Gastroesophageal sphincter (tissue), 4 donors: ENCODE measurements around the gene CACNA1C. TPM values are rescaled to one million over a fixed set of nuclear protein-coding genes. Genes with fewer than 3 reads are reported as not detected.
"Not testable (repeated sequence)": the region's sequence is repeated elsewhere in the genome, so short reads cannot be mapped to it uniquely, and the experiment has no call there.

ENCODE experiments used
- ATAC-seq: fragments of 150-250 bp; one replicate; pipeline ENCODE4 v1.9.1; 2016; ENCODE audit warnings: mild to moderate bottlenecking, moderate library complexity
- H3K27ac ChIP-seq, 4 donors: fragments of 200-600 bp; sonication (generic) in 3 of 4; 1 replicate in 3 of 4; 2 replicates in 1 of 4; pipeline ENCODE4 v1.5.1; 2016 to 2019
- H3K27me3 ChIP-seq: fragments of 200-600 bp; sonication (generic); one replicate; pipeline ENCODE4 v1.5.1; 2019
- H3K36me3 ChIP-seq, 2 donors: fragments of 200-600 bp; sonication (generic); one replicate each; pipeline ENCODE4 v1.5.1; 2019; ENCODE audit warnings: control low read depth in 1 of 2
- H3K4me1 ChIP-seq, 3 donors: fragments of 200-600 bp; sonication (generic); 1 replicate in 2 of 3; 2 replicates in 1 of 3; pipeline ENCODE4 v1.5.1; 2016 to 2019; ENCODE audit warnings: control low read depth in 2 of 3
- H3K4me3 ChIP-seq, 2 donors: fragments of 200-600 bp; sonication (generic); one replicate each; pipeline ENCODE4 v1.5.1; 2019; ENCODE audit warnings: mild to moderate bottlenecking in 1 of 2, moderate library complexity in 1 of 2
- H3K9me3 ChIP-seq, 3 donors: fragments of 200-600 bp; sonication (generic); one replicate each; pipeline ENCODE4 v1.5.1; 2017 to 2019; ENCODE audit warnings: control low read depth in 2 of 3
- EP300 ChIP-seq: sonication (generic); formaldehyde crosslinking; IDR thresholded peaks from one replicate; pipeline ENCODE4 v1.6.1; 2017; ENCODE audit warnings: antibody characterized with exemption, mild to moderate bottlenecking
- POLR2A ChIP-seq, 2 donors: fragments of 450-650 bp; IDR thresholded peaks; one replicate each; pipeline ENCODE4 v1.6.1; 2017; ENCODE audit warnings: antibody characterized with exemption in 2 of 2, mild to moderate bottlenecking in 2 of 2, moderate library complexity in 1 of 2
- POLR2AphosphoS5 ChIP-seq: sonication (generic); formaldehyde crosslinking; IDR thresholded peaks from one replicate; pipeline ENCODE4 v1.6.1; 2017; ENCODE audit warnings: antibody characterized with exemption
- WGBS, 2 donors: methylation state at CpG; one replicate each; pipeline ENCODE4 v1.1.5; 2018; ENCODE audit warnings: low coverage in 1 of 2; 5-methylcytosine and 5-hydroxymethylcytosine counted together
- total RNA-seq, 4 donors: library from RNA; depleted of rRNA; stranded (reverse); fragments of >200 nt; gene quantifications; one replicate each; pipeline ENCODE4 v1.1.0, GENCODE V29; 2016
- TF ChIP-seq, protein P1 (sequence below), 4 experiments: fragments of 200-600 bp in 2 of 4; fragments of 450-650 bp in 2 of 4; sonication (generic) in 1 of 4; IDR thresholded peaks; one replicate each; pipeline ENCODE4 v1.5.1; 2017 to 2019; ENCODE audit warnings: antibody characterized with exemption in 4 of 4, mild to moderate bottlenecking in 2 of 4, moderate library complexity in 2 of 4

Gene CACNA1C
- total RNA-seq, 4 donors from 2014 or later, result 22.9 to 96.2 (median 41.4) TPM

DNA sequence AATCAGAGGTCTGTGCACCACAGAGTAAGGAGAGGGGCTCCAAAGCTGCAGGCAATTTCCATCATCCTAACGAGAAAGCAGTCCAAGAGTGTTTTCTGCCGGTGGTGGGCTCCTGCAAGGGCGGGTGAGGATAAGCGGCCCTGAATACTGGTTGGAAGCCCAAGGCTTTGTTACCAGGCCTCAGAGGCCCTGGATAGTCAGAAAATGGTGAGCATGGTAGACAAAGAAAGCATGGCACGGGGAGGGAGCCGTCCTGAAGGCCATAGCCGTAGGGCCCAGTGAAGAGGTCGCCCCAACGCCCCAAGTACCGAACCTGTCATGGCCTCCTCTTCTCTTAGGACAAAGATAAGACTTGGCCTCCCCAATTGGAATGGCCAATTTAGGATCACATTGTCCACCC is 435.3 kb downstream of the CACNA1C start:
- H3K4me3 ChIP-seq, result no peak overlapping the region
- peaks cover 0 to 48% of the 10 kb centered on the region in 2 donors for H3K36me3 ChIP-seq
- peaks cover 0 to 13% (median 0%) of the 10 kb centered on the region in 3 donors for H3K4me1 ChIP-seq
- TF ChIP-seq POLR2AphosphoS5, result no peak
- TF ChIP-seq, protein P1, sequence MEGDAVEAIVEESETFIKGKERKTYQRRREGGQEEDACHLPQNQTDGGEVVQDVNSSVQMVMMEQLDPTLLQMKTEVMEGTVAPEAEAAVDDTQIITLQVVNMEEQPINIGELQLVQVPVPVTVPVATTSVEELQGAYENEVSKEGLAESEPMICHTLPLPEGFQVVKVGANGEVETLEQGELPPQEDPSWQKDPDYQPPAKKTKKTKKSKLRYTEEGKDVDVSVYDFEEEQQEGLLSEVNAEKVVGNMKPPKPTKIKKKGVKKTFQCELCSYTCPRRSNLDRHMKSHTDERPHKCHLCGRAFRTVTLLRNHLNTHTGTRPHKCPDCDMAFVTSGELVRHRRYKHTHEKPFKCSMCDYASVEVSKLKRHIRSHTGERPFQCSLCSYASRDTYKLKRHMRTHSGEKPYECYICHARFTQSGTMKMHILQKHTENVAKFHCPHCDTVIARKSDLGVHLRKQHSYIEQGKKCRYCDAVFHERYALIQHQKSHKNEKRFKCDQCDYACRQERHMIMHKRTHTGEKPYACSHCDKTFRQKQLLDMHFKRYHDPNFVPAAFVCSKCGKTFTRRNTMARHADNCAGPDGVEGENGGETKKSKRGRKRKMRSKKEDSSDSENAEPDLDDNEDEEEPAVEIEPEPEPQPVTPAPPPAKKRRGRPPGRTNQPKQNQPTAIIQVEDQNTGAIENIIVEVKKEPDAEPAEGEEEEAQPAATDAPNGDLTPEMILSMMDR (IDR thresholded peaks at IDR 0.05), result no peak
- no peak for TF ChIP-seq POLR2A (IDR thresholded peaks at IDR 0.05)
- no peak for TF ChIP-seq EP300
- H3K9me3 ChIP-seq, result no peaks in the 10 kb centered on the region
- H3K27ac ChIP-seq, result no peak overlapping the region
- ATAC-seq, result no peak
- H3K27me3 ChIP-seq, result no peaks in the 10 kb centered on the region
- 86 to 92% methylated on average over 5 to 6 of the region's 10 CpGs for WGBS, 2 donors

DNA sequence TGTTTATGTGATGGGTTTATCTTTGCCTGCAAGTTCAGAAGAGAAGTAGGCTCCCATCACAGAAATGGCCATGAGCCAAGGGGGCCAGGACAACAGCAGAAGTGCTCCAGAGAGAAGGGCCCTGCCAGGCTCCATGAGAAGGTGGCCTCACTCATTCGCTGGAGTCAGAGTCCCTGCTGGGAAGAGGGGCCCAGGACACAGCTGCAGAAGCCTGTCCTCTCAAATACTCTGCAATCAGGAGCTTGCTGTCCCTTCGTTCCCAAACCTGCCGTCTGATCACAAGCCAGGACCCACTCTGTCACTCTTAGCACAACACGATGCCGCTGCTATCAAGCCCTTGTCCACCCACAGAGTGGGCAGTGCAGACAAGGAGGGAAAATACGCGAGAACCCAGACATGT is 435.8 kb downstream of the CACNA1C start:
- Histone ChIP-seq H3K27me3 (no peaks in the 10 kb centered on the region), H3K4me3 (no peak overlapping the region), H3K36me3 (peaks cover 0 to 51% of the 10 kb centered on the region in 2 donors), H3K4me1 (peaks cover 0 to 18% (median 0%) of the 10 kb centered on the region in 3 donors), H3K27ac (no peak overlapping the region), H3K9me3 (no peaks in the 10 kb centered on the region)
- ATAC-seq, result no peak
- TF ChIP-seq EP300, result no peak
- TF ChIP-seq, protein P1 (IDR thresholded peaks at IDR 0.05), result no peak
- no peak for TF ChIP-seq POLR2A (IDR thresholded peaks at IDR 0.05)
- no peak for TF ChIP-seq POLR2AphosphoS5
- 100% methylated on average over 5 of the region's 7 CpGs; no CpG with 5 or more reads in 1 of the 2 donors for WGBS, 2 donors

DNA sequence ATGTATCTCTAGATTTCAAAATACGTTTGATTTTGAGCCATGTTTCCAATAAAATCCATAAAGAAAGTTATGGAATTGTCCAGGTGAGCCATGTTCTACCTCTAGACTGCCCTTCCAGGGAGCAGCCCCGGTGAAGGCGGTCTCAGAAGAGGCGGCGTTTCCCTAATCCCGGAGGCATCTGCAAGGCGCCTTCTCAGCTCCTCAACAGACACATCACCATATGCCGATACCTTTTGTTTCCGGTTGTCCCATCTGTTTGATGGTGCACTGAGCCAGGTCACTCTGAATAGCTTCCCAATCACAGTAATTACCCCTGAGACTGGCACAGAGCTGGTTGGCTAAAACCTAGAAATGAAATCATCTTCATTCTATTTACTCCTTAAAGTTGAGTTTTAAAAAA is 436.5 kb downstream of the CACNA1C start:
- no peak for ATAC-seq
- no peak overlapping the region for H3K4me3 ChIP-seq
- 87 to 89% methylated on average over 9 of the region's 9 CpGs for WGBS, 2 donors
- no peaks in the 10 kb centered on the region for H3K27me3 ChIP-seq
- H3K36me3 ChIP-seq, result peaks cover 0 to 51% of the 10 kb centered on the region in 2 donors
- TF ChIP-seq, protein P1 (IDR thresholded peaks at IDR 0.05), result no peak
- no peak for TF ChIP-seq POLR2A (IDR thresholded peaks at IDR 0.05)
- no peak for TF ChIP-seq POLR2AphosphoS5
- TF ChIP-seq EP300, result no peak
- H3K9me3 ChIP-seq, result no peaks in the 10 kb centered on the region
- H3K4me1 ChIP-seq, result peaks cover 0 to 24% (median 5%) of the 10 kb centered on the region in 3 donors
- H3K27ac ChIP-seq, result no peak overlapping the region

DNA sequence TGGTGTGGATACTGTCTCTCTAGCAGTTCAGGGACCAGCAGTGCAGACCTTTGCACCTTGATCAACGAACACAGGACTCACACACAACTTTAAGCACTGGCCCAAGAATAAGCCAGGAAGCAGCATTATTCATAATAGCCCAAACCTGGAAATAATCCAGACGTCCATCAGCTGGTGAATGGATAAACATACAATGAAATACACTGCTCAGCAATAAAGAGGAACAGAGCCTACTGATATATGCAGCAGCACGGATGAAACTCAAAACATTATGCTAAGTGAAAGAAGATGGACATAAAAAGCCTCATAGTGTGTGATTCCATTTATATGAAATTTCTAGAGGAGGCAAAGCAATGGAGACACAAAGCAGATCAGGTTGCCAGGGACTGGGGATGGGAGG is 438.0 kb downstream of the CACNA1C start:
- ATAC-seq, result no peak
- no peaks in the 10 kb centered on the region for H3K27me3 ChIP-seq
- peaks cover 0 to 40% (median 7%) of the 10 kb centered on the region in 3 donors for H3K4me1 ChIP-seq
- H3K9me3 ChIP-seq, result no peaks in the 10 kb centered on the region
- H3K27ac ChIP-seq, result no peak overlapping the region
- H3K4me3 ChIP-seq, result no peak overlapping the region
- 0 to 11% methylated on average over 2 to 3 of the region's 3 CpGs for WGBS, 2 donors
- peaks cover 0 to 52% of the 10 kb centered on the region in 2 donors for H3K36me3 ChIP-seq
- TF ChIP-seq EP300, result no peak
- TF ChIP-seq POLR2AphosphoS5, result no peak
- TF ChIP-seq, protein P1 (IDR thresholded peaks at IDR 0.05), result no peak
- no peak for TF ChIP-seq POLR2A (IDR thresholded peaks at IDR 0.05)

DNA sequence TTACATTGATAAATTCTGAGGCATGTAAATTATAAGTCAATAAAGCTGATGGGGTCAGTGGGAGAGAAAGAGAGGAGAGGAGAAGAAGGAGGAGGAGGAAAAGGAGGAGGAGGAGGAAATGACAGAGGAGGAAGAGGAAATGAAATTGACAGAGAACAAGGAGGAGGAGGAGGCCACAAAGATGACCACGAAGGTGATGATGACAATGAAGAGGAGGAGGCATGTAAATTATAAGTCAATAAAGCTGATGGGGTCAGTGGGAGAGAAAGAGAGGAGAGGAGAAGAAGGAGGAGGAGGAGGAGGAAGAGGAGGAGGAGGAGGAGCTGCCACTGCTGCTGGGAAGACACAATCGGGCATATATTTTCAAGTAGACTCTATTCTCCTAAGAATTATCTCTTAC is 438.6 kb downstream of the CACNA1C start:
- H3K27me3 ChIP-seq, H3K27ac ChIP-seq, H3K4me3 ChIP-seq, H3K9me3 ChIP-seq, ATAC-seq: not testable (repeated sequence)
- 58 to 65% methylated on average over 2 of the region's 2 CpGs for WGBS, 2 donors
- Histone ChIP-seq H3K36me3 (peaks cover 0 to 51% of the 10 kb centered on the region in 2 donors), H3K4me1 (peaks cover 0 to 44% (median 7%) of the 10 kb centered on the region in 3 donors)
